SH-SY5Y (cell line): ENCODE measurements around the gene DMD.

ENCODE experiments used
- GATA2 ChIP-seq: IDR thresholded peaks from 2 replicates; pipeline ENCODE4 v1.6.1; 2011; ENCODE audit warnings: mild to moderate bottlenecking, low read depth, low read length
- GATA3 ChIP-seq: IDR thresholded peaks from 2 replicates; pipeline ENCODE4 v1.6.1; 2011; ENCODE audit warnings: low read depth, mild to moderate bottlenecking, low read length, moderate library complexity

DNA sequence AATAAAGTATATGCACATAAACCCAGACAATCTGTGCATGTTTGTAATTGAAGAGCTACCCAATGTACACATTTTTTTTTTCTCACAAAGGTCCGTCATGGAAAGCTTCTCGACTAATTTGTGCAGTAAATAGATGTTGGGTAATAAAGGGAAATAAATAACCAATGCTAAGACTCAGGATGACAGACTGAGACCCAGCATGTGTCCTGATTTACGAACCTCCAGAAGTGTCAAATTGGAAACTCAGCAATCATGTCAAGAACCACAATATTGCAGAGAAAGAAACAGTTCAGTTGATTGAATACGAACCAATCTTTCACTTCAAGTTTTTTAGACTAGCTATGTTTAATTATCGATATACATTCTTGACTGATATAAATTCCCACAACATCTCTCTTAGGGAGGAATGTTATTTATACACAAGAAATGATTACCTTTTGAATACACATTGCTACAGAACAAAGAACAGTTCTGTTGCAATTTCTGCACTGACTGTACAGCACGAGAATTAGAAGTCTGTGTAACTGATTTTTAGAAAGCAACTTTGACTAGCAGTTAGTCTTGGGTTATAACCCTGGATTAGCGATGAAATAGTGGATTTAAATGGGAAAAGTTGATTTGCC, 1513.9 kb downstream of the DMD start:
- TF ChIP-seq GATA2: no peak
- TF ChIP-seq GATA3: no peak
